ENCODE measurements around the gene SLC35F6.
"Not testable (repeated sequence)": the region's sequence is repeated elsewhere in the genome, so short reads cannot be mapped to it uniquely, and the experiment has no call there.

The SLC35F6 gene

GRCh38 chr2:26784570-26785234 lies 20.6 kb downstream of the SLC35F6 start:
- no peak for DNase-seq (ENCODE audit: low read depth)

- DNase-seq (ENCODE audit: low read depth) = peak; percentile 99
These were observed 21.5 kb downstream of the SLC35F6 start, which contains the start of gene CENPA for GRCh38 chr2:26785431-26786206. CENPA (plus strand) TSS chr2:26786056; CDS start chr2:26786197, 141 bp downstream.

GRCh38 chr2:26786207-26787028 lies 22.3 kb downstream of the SLC35F6 start:
- no peak for DNase-seq (ENCODE audit: low read depth)

- DNase-seq (ENCODE audit: low read depth) = no peak
These were observed 28.6 kb downstream of the SLC35F6 start for GRCh38 chr2:26792720-26793119.

GRCh38 chr2:26793518-26793917 lies 29.4 kb downstream of the SLC35F6 start:
- no peak for DNase-seq (ENCODE audit: low read depth)

GRCh38 chr2:26795135-26795534 lies 31.1 kb downstream of the SLC35F6 start:
- DNase-seq (ENCODE audit: low read depth) = not testable (repeated sequence)

- DNase-seq (ENCODE audit: low read depth) = no peak
These were observed 37.2 kb downstream of the SLC35F6 start for GRCh38 chr2:26801328-26801727.

GRCh38 chr2:26801796-26802195 lies 37.7 kb downstream of the SLC35F6 start:
- DNase-seq (ENCODE audit: low read depth) = no peak

GRCh38 chr2:26805241-26805676 lies 41.2 kb downstream of the SLC35F6 start:
- DNase-seq (ENCODE audit: low read depth) = peak; percentile 69

- DNase-seq (ENCODE audit: low read depth) = no peak
These were observed 43.8 kb downstream of the SLC35F6 start for GRCh38 chr2:26807788-26808460.

- DNase-seq (ENCODE audit: low read depth) = no peak
These were observed 45.1 kb downstream of the SLC35F6 start for GRCh38 chr2:26809211-26809610.

GRCh38 chr2:26809876-26810577 lies 45.9 kb downstream of the SLC35F6 start:
- no peak for DNase-seq (ENCODE audit: low read depth)

GRCh38 chr2:26811261-26811660 lies 47.2 kb downstream of the SLC35F6 start:
- no peak for DNase-seq (ENCODE audit: low read depth)

GRCh38 chr2:26811791-26812694 lies 48.0 kb downstream of the SLC35F6 start:
- no peak for DNase-seq (ENCODE audit: low read depth)

- DNase-seq (ENCODE audit: low read depth) = no peak
These were observed 48.6 kb downstream of the SLC35F6 start for GRCh38 chr2:26812731-26813130.

- DNase-seq (ENCODE audit: low read depth) = not testable (repeated sequence)
These were observed 50.1 kb downstream of the SLC35F6 start for GRCh38 chr2:26814072-26814765.

GRCh38 chr2:26816893-26817292 lies 52.8 kb downstream of the SLC35F6 start:
- DNase-seq (ENCODE audit: low read depth) = no peak

- no peak for DNase-seq (ENCODE audit: low read depth)
These were observed 54.2 kb downstream of the SLC35F6 start for GRCh38 chr2:26818255-26818654.

- DNase-seq (ENCODE audit: low read depth) = no peak
These were observed 54.9 kb downstream of the SLC35F6 start for GRCh38 chr2:26818972-26819371.

GRCh38 chr2:26820932-26821331 lies 56.8 kb downstream of the SLC35F6 start:
- DNase-seq (ENCODE audit: low read depth) = no peak

Data from HS-5 (cell line).